Lung (tissue), 12 donors: ENCODE measurements around the gene LZTR1. TPM values are rescaled to one million over a fixed set of nuclear protein-coding genes. Genes with fewer than 3 reads are reported as not detected.

Experiments used
- ATAC-seq: fragments of 200-7000 bp; cut with Tn5 transposase; one replicate; pipeline ENCODE4 v1.9.1; 2020; ENCODE audit warnings: moderate number of reproducible peaks; ENCODE audit not compliant: insufficient read depth, low FRiP score
- DNase-seq, 3 donors: peaks; one replicate each; pipeline ENCODE4 v3.0.0-alpha.2; 2013 to 2017
- H3K27ac ChIP-seq, 2 donors: one replicate each; pipeline ENCODE4 v1.5.1; 2013; ENCODE audit warnings: mild to moderate bottlenecking in 2 of 2, moderate library complexity in 2 of 2, control low read depth in 1 of 2, inconsistent platforms in 1 of 2, low read depth in 1 of 2, low read length in 1 of 2
- H3K27me3 ChIP-seq, 3 donors: one replicate each; pipeline ENCODE4 v1.5.1; 2013; ENCODE audit warnings: low read length in 2 of 3; ENCODE audit not compliant: control insufficient read depth in 3 of 3, insufficient read depth in 3 of 3
- H3K36me3 ChIP-seq, 4 donors: one replicate each; pipeline ENCODE4 v1.5.1; 2013; ENCODE audit warnings: low read length in 4 of 4, mild to moderate bottlenecking in 1 of 4, moderate library complexity in 1 of 4; ENCODE audit not compliant: control insufficient read depth in 4 of 4, insufficient read depth in 4 of 4
- H3K4me1 ChIP-seq, 5 donors: one replicate each; pipeline ENCODE4 v1.5.1; 2013; ENCODE audit warnings: low read length in 5 of 5, mild to moderate bottlenecking in 2 of 5, moderate library complexity in 1 of 5; ENCODE audit not compliant: control insufficient read depth in 5 of 5, insufficient read depth in 5 of 5
- H3K4me3 ChIP-seq: one replicate; pipeline ENCODE4 v1.5.1; 2013; ENCODE audit warnings: mild to moderate bottlenecking, control low read depth, moderate library complexity
- H3K9ac ChIP-seq, 2 donors: one replicate each; pipeline ENCODE4 v1.5.1; 2013; ENCODE audit warnings: low read length in 2 of 2, control low read depth in 1 of 2; ENCODE audit not compliant: insufficient read depth in 1 of 2
- H3K9me3 ChIP-seq, 4 donors: one replicate each; pipeline ENCODE4 v1.5.1; 2013; ENCODE audit warnings: low read length in 3 of 4, mild to moderate bottlenecking in 1 of 4, moderate library complexity in 1 of 4; ENCODE audit not compliant: control insufficient read depth in 4 of 4, insufficient read depth in 3 of 4
- CTCF ChIP-seq: IDR thresholded peaks from 2 replicates; pipeline ENCODE4 v1.5.1; 2012; ENCODE audit warnings: mild to moderate bottlenecking; ENCODE audit errors: control extremely low read depth, extremely low read depth
- WGBS, 2 donors: extraction: QIAGEN DNeasy Blood & Tissue Kit; methylation state at CpG; one replicate each; pipeline ENCODE4 v1.1.7; 2013; 5-methylcytosine and 5-hydroxymethylcytosine counted together
- polyA plus RNA-seq, 2 donors: library from polyadenylated mRNA; stranded (reverse); fragments of 200-250 nt; gene quantifications; one replicate each; pipeline ENCODE4 v1.2.1, GENCODE V29; 2013
- total RNA-seq, 2 donors: library from RNA; depleted of rRNA in 1 of 2; stranded (reverse); fragments of >200 nt in 1 of 2; gene quantifications; one replicate each; pipeline ENCODE4 v1.2.1, GENCODE V29; 2014 to 2021
- donor health status: control.
- donor health status: control.
- donor health status: Bipolar disorder and iron deficiency.
- donor health status: healthy.
- donor health status: DM: yes; HTN: yes; CAD: no.

The LZTR1 gene
- total and polyA plus RNA-seq, 4 donors: 33.8 to 64.9 (median 44.9) TPM

- no peaks in the 10 kb centered on the region for H3K36me3 ChIP-seq
- 79 to 88% methylated on average over 14 of the region's 14 CpGs for WGBS, 2 donors
- H3K9ac ChIP-seq: no peak overlapping the region
- peaks cover 0 to 3% (median 0%) of the 10 kb centered on the region in 3 donors for H3K27me3 ChIP-seq
- DNase-seq: no peak
- no peak overlapping the region for H3K4me3 ChIP-seq
- TF ChIP-seq CTCF: no peak
- no peak overlapping the region for H3K27ac ChIP-seq
- H3K4me1 ChIP-seq: peaks cover 0 to 11% (median 0%) of the 10 kb centered on the region in 5 donors
- ATAC-seq: no peak
- H3K9me3 ChIP-seq: peaks cover 0 to 3% (median 0%) of the 10 kb centered on the region in 4 donors
Observed at GRCh38 chr22:20975541-20976290, 6.4 kb upstream of the LZTR1 start.

- Histone ChIP-seq H3K9me3 (peaks cover 0 to 3% (median 0%) of the 10 kb centered on the region in 4 donors), H3K9ac (no peak overlapping the region), H3K36me3 (no peaks in the 10 kb centered on the region), H3K27me3 (peaks cover 0 to 3% (median 0%) of the 10 kb centered on the region in 3 donors), H3K4me3 (no peak overlapping the region), H3K4me1 (peaks cover 0 to 17% (median 3%) of the 10 kb centered on the region in 5 donors), H3K27ac (no peak overlapping the region)
- TF ChIP-seq CTCF: no peak
- ATAC-seq (no peak), DNase-seq (no peak)
- WGBS, 2 donors: 82 to 88% methylated on average over 24 of the region's 24 CpGs
Observed at GRCh38 chr22:20976291-20976877, 5.7 kb upstream of the LZTR1 start.

- TF ChIP-seq CTCF: no peak
- Histone ChIP-seq H3K27me3 (peaks cover 0 to 3% (median 0%) of the 10 kb centered on the region in 3 donors), H3K4me1 (peaks cover 0 to 18% (median 5%) of the 10 kb centered on the region in 5 donors), H3K36me3 (no peaks in the 10 kb centered on the region), H3K4me3 (no peak overlapping the region), H3K27ac (no peak overlapping the region), H3K9ac (no peak overlapping the region), H3K9me3 (peaks cover 0 to 3% (median 0%) of the 10 kb centered on the region in 4 donors)
- no peak for DNase-seq
- no peak for ATAC-seq
- WGBS, 2 donors: 84 to 89% methylated on average over 11 of the region's 11 CpGs
Observed at GRCh38 chr22:20977019-20977418, 5.1 kb upstream of the LZTR1 start.
